K562 (cell line): ENCODE results near the gene C6orf163. TPM values are rescaled to one million over a fixed set of nuclear protein-coding genes. Genes with fewer than 3 reads are reported as not detected.

Source experiments
- BRF1 ChIP-seq: IDR thresholded peaks from 3 replicates; pipeline ENCODE4 v1.6.1; 2011; ENCODE audit warnings: borderline replicate concordance, mild to moderate bottlenecking; ENCODE audit not compliant: insufficient read length; ENCODE audit errors: extremely low read depth
- EWSR1 ChIP-seq: fragments of 450-650 bp; IDR thresholded peaks from 2 replicates; pipeline ENCODE4 v1.6.1; 2018; ENCODE audit warnings: borderline replicate concordance, mild to moderate bottlenecking, low read depth, moderate library complexity; ENCODE audit not compliant: partially characterized antibody
- IRF2 ChIP-seq: sonication (generic); formaldehyde crosslinking; IDR thresholded peaks from 2 replicates; pipeline ENCODE4 v1.8.1; 2022; ENCODE audit warnings: mild to moderate bottlenecking, missing genetic modification reagents
- LEF1 ChIP-seq: fragments of 450-650 bp; IDR thresholded peaks from 2 replicates; pipeline ENCODE4 v1.6.1; 2016; ENCODE audit warnings: mild to moderate bottlenecking
- NFIC ChIP-seq: fragments of 450-650 bp; IDR thresholded peaks from 2 replicates; pipeline ENCODE4 v1.6.1; 2017; ENCODE audit warnings: mild to moderate bottlenecking, inconsistent platforms
- POLR2B ChIP-seq: fragments of 450-650 bp; IDR thresholded peaks from 2 replicates; pipeline ENCODE4 v1.6.1; 2018; ENCODE audit warnings: low read depth; ENCODE audit not compliant: partially characterized antibody
- SNIP1 ChIP-seq: fragments of 450-650 bp; IDR thresholded peaks from 2 replicates; pipeline ENCODE4 v1.7.1; 2017; ENCODE audit warnings: low read depth, mild to moderate bottlenecking
- SREBF1 ChIP-seq: fragments of 150-350 bp; IDR thresholded peaks from 2 replicates; pipeline ENCODE4 v1.6.1; 2014; ENCODE audit warnings: antibody characterized with exemption, low read depth, low read length, borderline replicate concordance
- TAF7 ChIP-seq: fragments of 450-650 bp; IDR thresholded peaks from 2 replicates; pipeline ENCODE4 v1.6.1; 2016; ENCODE audit warnings: missing genetic modification characterization, missing compliant biosample characterization
- ZNF263 ChIP-seq: sonication (generic); formaldehyde crosslinking; IDR thresholded peaks from 2 replicates; pipeline ENCODE4 v1.8.0; 2022; ENCODE audit warnings: mild to moderate bottlenecking, missing genetic modification reagents, borderline replicate concordance
- ZNF507 ChIP-seq: conservative IDR thresholded peaks from 2 replicates; pipeline ENCODE4 v1.6.1; 2017; ENCODE audit warnings: missing genetic modification characterization, missing compliant biosample characterization
- ZNF589 ChIP-seq: fragments of 200-800 bp; sonication (Bioruptor generic); IDR thresholded peaks from 2 replicates; pipeline ENCODE4 v1.6.1; 2016; ENCODE audit warnings: low read depth, missing genetic modification characterization, missing compliant biosample characterization
- polyA plus RNA-seq, 8 experiments: library from polyadenylated mRNA; depleted of rRNA in 4 of 8; stranded (reverse) in 5 of 8; unstranded in 3 of 8; fragments of >200 nt; fragmentation: Nextera tagmentation in 2 of 8; fragmentation: Illumina TruSeq in 1 of 8; extraction: Ambion mirVana in 2 of 8; extraction: Trizol in 1 of 8; gene quantifications; 2 replicates each; pipeline versions ENCODE4 v1.2.1 to v1.2.3, GENCODE V29; 2011 to 2014; ENCODE audit warnings: inconsistent platforms in 1 of 8, missing spikeins in 1 of 8
- total RNA-seq, 7 experiments: library from RNA; depleted of rRNA in 6 of 7; stranded (reverse); fragments of >200 nt in 6 of 7; fragmentation: Illumina TruSeq in 2 of 7; extraction: Trizol in 2 of 7; gene quantifications; 2 replicates each; pipeline versions ENCODE4 v1.2.1 to v1.2.3, GENCODE V29; 2011 to 2021; ENCODE audit warnings: low replicate concordance in 1 of 7
- TF ChIP-seq, protein P1 (sequence below): fragments of 450-650 bp; formaldehyde crosslinking; IDR thresholded peaks from 2 replicates; pipeline ENCODE4 v1.4.0; 2020; ENCODE audit warnings: mild to moderate bottlenecking, mixed read lengths
- TF ChIP-seq, protein P2 (sequence below): fragments of 150-350 bp; conservative IDR thresholded peaks from 2 replicates; pipeline ENCODE4 v1.6.1; 2014; ENCODE audit warnings: low read length
- TF ChIP-seq, protein P3 (sequence below): fragments of 450-650 bp; formaldehyde crosslinking; IDR thresholded peaks from 2 replicates; pipeline ENCODE4 v1.4.0; 2022; ENCODE audit warnings: missing genetic modification characterization
- TF ChIP-seq, protein P4 (sequence below): fragments of 450-650 bp; formaldehyde crosslinking; IDR thresholded peaks from 2 replicates; pipeline ENCODE4 v1.4.0; 2020; ENCODE audit warnings: mild to moderate bottlenecking, moderate library complexity
- TF ChIP-seq, protein P5 (sequence below): fragments of 250-450 bp; sonication (Bioruptor Pico); IDR thresholded peaks from 2 replicates; pipeline ENCODE4 v1.4.0; 2020; ENCODE audit warnings: mild to moderate bottlenecking, moderate library complexity

C6orf163 gene
- total and polyA plus RNA-seq, 9 of the 15 experiments (the other 6 are each of a cell fraction or from before 2014, with no cell fraction given), result 0.67 to 4.7 (median 1.5) TPM

DNA sequence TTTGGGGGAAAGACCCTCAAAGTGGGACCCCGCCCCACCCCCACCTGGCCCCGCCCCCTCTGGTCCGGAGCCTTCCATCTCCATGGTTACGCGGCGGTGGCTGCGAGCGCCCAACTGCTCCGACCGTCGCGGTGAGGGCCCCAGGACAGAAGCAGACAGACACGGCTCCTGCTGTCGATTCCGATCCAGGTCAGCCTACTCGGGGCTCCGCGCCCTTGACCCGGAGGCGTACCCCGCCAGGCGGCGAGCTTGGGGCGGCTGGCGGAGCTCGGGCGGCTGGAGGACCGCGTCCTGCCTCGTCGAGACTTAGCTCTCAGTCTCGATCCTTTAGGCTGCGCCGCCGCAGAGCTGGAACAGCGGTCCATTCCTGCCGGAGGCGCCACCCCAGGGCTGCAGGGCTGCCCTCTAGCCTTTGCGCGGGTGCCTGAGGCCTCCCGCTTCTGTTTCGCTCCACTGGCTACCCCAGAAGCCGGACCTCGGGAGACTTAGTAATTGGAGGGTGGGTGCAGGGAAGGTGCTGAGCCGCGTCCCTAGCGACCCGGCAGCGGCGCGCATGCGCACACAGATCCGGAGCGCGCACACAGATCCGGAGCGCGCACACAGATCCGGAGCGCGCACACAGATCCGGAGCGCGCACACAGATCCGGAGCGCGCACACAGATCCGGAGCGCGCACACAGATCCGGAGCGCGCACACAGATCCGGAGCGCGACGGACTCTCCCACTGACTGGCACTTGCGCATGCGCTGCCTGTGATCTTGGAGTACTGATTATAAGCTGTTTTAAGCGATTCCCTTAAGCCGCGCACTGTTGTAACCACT is 63.5 kb downstream of the C6orf163 start, which contains the start of gene CFAP206 (continued):
- TF ChIP-seq TAF7 (tag), result no peak
- TF ChIP-seq, protein P1, sequence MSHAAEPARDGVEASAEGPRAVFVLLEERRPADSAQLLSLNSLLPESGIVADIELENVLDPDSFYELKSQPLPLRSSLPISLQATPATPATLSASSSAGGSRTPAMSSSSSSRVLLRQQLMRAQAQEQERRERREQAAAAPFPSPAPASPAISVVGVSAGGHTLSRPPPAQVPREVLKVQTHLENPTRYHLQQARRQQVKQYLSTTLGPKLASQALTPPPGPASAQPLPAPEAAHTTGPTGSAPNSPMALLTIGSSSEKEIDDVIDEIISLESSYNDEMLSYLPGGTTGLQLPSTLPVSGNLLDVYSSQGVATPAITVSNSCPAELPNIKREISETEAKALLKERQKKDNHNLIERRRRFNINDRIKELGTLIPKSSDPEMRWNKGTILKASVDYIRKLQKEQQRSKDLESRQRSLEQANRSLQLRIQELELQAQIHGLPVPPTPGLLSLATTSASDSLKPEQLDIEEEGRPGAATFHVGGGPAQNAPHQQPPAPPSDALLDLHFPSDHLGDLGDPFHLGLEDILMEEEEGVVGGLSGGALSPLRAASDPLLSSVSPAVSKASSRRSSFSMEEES (CRISPR knock-in tag), result no peak
- no peak for TF ChIP-seq LEF1
- TF ChIP-seq NFIC, result no peak
- TF ChIP-seq, protein P2, sequence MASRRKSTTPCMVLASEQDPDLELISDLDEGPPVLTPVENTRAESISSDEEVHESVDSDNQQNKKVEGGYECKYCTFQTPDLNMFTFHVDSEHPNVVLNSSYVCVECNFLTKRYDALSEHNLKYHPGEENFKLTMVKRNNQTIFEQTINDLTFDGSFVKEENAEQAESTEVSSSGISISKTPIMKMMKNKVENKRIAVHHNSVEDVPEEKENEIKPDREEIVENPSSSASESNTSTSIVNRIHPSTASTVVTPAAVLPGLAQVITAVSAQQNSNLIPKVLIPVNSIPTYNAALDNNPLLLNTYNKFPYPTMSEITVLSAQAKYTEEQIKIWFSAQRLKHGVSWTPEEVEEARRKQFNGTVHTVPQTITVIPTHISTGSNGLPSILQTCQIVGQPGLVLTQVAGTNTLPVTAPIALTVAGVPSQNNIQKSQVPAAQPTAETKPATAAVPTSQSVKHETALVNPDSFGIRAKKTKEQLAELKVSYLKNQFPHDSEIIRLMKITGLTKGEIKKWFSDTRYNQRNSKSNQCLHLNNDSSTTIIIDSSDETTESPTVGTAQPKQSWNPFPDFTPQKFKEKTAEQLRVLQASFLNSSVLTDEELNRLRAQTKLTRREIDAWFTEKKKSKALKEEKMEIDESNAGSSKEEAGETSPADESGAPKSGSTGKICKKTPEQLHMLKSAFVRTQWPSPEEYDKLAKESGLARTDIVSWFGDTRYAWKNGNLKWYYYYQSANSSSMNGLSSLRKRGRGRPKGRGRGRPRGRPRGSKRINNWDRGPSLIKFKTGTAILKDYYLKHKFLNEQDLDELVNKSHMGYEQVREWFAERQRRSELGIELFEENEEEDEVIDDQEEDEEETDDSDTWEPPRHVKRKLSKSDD, result no peak
- TF ChIP-seq POLR2B, result peak; percentile 37
- TF ChIP-seq, protein P3, sequence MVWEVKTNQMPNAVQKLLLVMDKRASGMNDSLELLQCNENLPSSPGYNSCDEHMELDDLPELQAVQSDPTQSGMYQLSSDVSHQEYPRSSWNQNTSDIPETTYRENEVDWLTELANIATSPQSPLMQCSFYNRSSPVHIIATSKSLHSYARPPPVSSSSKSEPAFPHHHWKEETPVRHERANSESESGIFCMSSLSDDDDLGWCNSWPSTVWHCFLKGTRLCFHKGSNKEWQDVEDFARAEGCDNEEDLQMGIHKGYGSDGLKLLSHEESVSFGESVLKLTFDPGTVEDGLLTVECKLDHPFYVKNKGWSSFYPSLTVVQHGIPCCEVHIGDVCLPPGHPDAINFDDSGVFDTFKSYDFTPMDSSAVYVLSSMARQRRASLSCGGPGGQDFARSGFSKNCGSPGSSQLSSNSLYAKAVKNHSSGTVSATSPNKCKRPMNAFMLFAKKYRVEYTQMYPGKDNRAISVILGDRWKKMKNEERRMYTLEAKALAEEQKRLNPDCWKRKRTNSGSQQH (CRISPR knock-in tag), result no peak
- TF ChIP-seq IRF2, result no peak
- TF ChIP-seq, protein P4, sequence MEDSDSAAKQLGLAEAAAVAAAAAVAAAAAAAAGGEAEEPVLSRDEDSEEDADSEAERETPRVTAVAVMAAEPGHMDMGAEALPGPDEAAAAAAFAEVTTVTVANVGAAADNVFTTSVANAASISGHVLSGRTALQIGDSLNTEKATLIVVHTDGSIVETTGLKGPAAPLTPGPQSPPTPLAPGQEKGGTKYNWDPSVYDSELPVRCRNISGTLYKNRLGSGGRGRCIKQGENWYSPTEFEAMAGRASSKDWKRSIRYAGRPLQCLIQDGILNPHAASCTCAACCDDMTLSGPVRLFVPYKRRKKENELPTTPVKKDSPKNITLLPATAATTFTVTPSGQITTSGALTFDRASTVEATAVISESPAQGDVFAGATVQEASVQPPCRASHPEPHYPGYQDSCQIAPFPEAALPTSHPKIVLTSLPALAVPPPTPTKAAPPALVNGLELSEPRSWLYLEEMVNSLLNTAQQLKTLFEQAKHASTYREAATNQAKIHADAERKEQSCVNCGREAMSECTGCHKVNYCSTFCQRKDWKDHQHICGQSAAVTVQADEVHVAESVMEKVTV (CRISPR knock-in tag), result no peak
- TF ChIP-seq SREBF1, result no peak
- no peak for TF ChIP-seq ZNF507
- no peak for TF ChIP-seq SNIP1
- TF ChIP-seq, protein P5, sequence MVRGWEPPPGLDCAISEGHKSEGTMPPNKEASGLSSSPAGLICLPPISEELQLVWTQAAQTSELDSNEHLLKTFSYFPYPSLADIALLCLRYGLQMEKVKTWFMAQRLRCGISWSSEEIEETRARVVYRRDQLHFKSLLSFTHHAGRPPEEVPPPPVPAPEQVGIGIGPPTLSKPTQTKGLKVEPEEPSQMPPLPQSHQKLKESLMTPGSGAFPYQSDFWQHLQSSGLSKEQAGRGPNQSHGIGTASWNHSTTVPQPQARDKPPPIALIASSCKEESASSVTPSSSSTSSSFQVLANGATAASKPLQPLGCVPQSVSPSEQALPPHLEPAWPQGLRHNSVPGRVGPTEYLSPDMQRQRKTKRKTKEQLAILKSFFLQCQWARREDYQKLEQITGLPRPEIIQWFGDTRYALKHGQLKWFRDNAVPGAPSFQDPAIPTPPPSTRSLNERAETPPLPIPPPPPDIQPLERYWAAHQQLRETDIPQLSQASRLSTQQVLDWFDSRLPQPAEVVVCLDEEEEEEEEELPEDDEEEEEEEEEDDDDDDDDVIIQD (CRISPR knock-in tag), result no peak
- TF ChIP-seq BRF1, result no peak
- TF ChIP-seq ZNF263 (CRISPR knock-in tag), result no peak
- peak; percentile 73 for TF ChIP-seq ZNF589 (CRISPR knock-in tag)
- no peak for TF ChIP-seq EWSR1
